ENCODE measurements around the gene FLYWCH2. TPM values are rescaled to one million over a fixed set of nuclear protein-coding genes. Genes with fewer than 3 reads are reported as not detected.

The FLYWCH2 gene
- total and polyA plus RNA-seq, 9 of the 15 experiments (the other 6 are each of a cell fraction or from before 2014, with no cell fraction given) = 0.70 to 55.5 (median 7.6) TPM

DNA sequence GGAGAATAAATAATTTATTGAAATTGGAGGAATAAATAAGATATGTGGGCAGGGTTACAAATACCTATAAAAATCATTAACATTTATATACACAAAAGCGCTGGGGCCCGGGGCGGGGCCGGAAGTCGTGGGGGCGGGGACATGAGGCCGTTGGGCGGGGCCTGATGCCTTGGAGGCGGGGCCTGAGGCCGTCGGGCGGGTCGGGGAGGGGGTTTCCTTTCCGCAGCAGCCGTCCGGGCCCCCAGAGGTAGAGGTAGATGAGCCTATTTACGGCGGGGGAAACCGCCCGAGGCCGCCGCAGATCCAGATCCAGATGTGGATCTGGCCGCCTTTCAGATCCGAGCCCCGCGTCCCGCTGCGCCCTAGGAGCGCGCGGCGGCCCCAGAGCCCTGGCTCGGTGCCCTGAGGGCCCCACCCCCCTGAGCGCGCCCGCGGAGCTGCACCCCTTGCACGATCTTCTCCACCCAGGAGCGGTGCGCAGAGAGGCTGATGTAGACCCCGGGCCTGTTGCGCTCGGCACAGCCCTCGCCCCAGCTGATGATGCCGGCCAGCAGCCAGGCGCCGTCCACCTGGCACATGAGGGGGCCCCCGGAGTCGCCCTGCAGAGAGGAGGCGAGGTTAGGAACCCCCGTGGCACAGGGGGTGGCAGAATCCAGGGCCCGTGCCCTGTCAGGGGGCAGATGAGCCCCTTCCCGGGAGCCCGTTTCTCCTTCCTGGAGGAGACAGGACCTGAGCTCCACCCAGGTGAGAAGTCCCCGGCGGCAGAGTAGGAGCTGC lies 30.1 kb upstream of the FLYWCH2 start:
- Histone ChIP-seq H2AFZ (ENCODE audit: low read depth, low read length) (peak overlapping the region; percentile 39; the same call in 1 of the 2 replicates), H3K27ac (ENCODE audit: extremely low read depth, low read depth, low read length) (no peak overlapping the region), H3K4me1 (replicated peaks in 1 of 2; ENCODE audit: control insufficient read depth in 2 of 2, insufficient read depth in 2 of 2, low read length in 2 of 2) (peaks cover 7 to 52% of the 10 kb centered on the region in 2 experiments; a peak in 3 of 5 replicates), H3K9me1 (ENCODE audit: control insufficient read depth, insufficient read depth, low read length) (no peaks in the 10 kb centered on the region), H3K4me2 (ENCODE audit: insufficient read depth, low read length) (no peak overlapping the region), H3K4me3 (0 out of 2 replicates have a peak overlapping the region, but pooled peaks have one; percentile 8), H3K9me3 (replicated peaks; ENCODE audit: control insufficient read depth, insufficient read depth, low read depth, low read length) (peaks cover 7% of the 10 kb centered on the region), H3K79me2 (ENCODE audit: control insufficient read depth, insufficient read depth, low read length) (no peaks in the 10 kb centered on the region), H3K9ac (ENCODE audit: insufficient read depth in 1 of 2, low read depth in 2 of 2, low read length in 2 of 2) (peak overlapping the region in 1 of 2 experiments; percentile 26; a peak in 1 of 4 replicates), H3K27me3 (ENCODE audit: control insufficient read depth in 2 of 2, insufficient read depth in 2 of 2, low read length in 2 of 2) (peaks cover 7 to 20% of the 10 kb centered on the region in 2 experiments; a peak in 4 of 5 replicates), H3K36me3 (ENCODE audit: control insufficient read depth, insufficient read depth, low read length) (no peaks in the 10 kb centered on the region), H4K20me1 (replicated peaks; ENCODE audit: control insufficient read depth, insufficient read depth, low read length) (no peaks in the 10 kb centered on the region)
- intact Hi-C loops (cut with micrococcal nuclease) (no loop called here), in situ Hi-C loops (cut with MboI) (no loop called here)
- FAIRE-seq (no peak), ATAC-seq (peak; percentile 71), DNase-seq (ENCODE audit: extremely low read depth in 1 of 4, low spot score in 3 of 4) (peak in 3 of 4 experiments; percentile 56 to 61 (median 57))
- POLR2A ChIA-PET = interaction anchor here (0.6 to 0.9 kb wide), 3 partner anchors 8 to 22 kb away, joined by 3 read pairs; no protein-coding TSS in a partner anchor
- no TSS peak for BruUV-seq (replicated peaks)
- WGBS (ENCODE audit: insufficient coverage, low coverage, missing lambda C conversion rate) = 40% methylated on average over 30 of the region's 56 CpGs
- CTCF ChIA-PET (ENCODE audit: low intra/inter-chr PET ratio) = no interaction called here
- no peak for TF ChIP-seq ZNF280A (IDR thresholded peaks at IDR 0.05; ENCODE audit: low read depth, partially characterized antibody)
- TF ChIP-seq KAT7 (CRISPR knock-in tag; IDR thresholded peaks at IDR 0.05; ENCODE audit: borderline replicate concordance) = no peak
- TF ChIP-seq, protein P1, sequence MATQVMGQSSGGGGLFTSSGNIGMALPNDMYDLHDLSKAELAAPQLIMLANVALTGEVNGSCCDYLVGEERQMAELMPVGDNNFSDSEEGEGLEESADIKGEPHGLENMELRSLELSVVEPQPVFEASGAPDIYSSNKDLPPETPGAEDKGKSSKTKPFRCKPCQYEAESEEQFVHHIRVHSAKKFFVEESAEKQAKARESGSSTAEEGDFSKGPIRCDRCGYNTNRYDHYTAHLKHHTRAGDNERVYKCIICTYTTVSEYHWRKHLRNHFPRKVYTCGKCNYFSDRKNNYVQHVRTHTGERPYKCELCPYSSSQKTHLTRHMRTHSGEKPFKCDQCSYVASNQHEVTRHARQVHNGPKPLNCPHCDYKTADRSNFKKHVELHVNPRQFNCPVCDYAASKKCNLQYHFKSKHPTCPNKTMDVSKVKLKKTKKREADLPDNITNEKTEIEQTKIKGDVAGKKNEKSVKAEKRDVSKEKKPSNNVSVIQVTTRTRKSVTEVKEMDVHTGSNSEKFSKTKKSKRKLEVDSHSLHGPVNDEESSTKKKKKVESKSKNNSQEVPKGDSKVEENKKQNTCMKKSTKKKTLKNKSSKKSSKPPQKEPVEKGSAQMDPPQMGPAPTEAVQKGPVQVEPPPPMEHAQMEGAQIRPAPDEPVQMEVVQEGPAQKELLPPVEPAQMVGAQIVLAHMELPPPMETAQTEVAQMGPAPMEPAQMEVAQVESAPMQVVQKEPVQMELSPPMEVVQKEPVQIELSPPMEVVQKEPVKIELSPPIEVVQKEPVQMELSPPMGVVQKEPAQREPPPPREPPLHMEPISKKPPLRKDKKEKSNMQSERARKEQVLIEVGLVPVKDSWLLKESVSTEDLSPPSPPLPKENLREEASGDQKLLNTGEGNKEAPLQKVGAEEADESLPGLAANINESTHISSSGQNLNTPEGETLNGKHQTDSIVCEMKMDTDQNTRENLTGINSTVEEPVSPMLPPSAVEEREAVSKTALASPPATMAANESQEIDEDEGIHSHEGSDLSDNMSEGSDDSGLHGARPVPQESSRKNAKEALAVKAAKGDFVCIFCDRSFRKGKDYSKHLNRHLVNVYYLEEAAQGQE (IDR thresholded peaks at IDR 0.05; ENCODE audit: borderline replicate concordance) = 0 out of 2 replicates have a peak, but pooled peaks have one; percentile 8
- TF ChIP-seq, protein P1 (CRISPR knock-in tag; IDR thresholded peaks at IDR 0.05; ENCODE audit: low read depth) = no peak
- TF ChIP-seq, protein P2, sequence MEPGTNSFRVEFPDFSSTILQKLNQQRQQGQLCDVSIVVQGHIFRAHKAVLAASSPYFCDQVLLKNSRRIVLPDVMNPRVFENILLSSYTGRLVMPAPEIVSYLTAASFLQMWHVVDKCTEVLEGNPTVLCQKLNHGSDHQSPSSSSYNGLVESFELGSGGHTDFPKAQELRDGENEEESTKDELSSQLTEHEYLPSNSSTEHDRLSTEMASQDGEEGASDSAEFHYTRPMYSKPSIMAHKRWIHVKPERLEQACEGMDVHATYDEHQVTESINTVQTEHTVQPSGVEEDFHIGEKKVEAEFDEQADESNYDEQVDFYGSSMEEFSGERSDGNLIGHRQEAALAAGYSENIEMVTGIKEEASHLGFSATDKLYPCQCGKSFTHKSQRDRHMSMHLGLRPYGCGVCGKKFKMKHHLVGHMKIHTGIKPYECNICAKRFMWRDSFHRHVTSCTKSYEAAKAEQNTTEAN (CRISPR knock-in tag; IDR thresholded peaks at IDR 0.05) = no peak
- no peak for TF ChIP-seq NR4A1 (CRISPR knock-in tag; IDR thresholded peaks at IDR 0.05)
- TF ChIP-seq NR4A1 (tag; IDR thresholded peaks at IDR 0.05) = no peak
- TF ChIP-seq NFIC (IDR thresholded peaks at IDR 0.05) = peak; percentile 49
